GM10248 (cell line): ENCODE measurements around the gene PPP1R13B.

Experiments used
- CTCF ChIA-PET: fragments of 300-600 bp; sonication (Branson Sonifier 250); formaldehyde crosslinking; extraction: SDS; loops from one replicate; lab custom pipeline; 2021; ENCODE audit warnings: antibody characterized with exemption; lab: Yijun Ruan, JAX
- POLR2A ChIA-PET: fragments of 350-650 bp; sonication (Branson Sonifier 250); formaldehyde crosslinking; extraction: SDS; loops from one replicate; lab custom pipeline; 2020; ENCODE audit warnings: antibody characterized with exemption; lab: Yijun Ruan, JAX
- DNase-seq: peaks from one replicate; pipeline ENCODE4 v3.0.0; 2012; ENCODE audit errors: extremely low spot score
- CTCF ChIP-seq: IDR thresholded peaks from 2 replicates; pipeline ENCODE4 v1.5.1; 2012; ENCODE audit warnings: mild to moderate bottlenecking, low read depth; ENCODE audit errors: extremely low read depth, missing control alignments, control extremely low read depth

The PPP1R13B gene

GRCh38 chr14:103716899-103717411 is 130.4 kb downstream of the PPP1R13B start:
- ChIA-PET CTCF (no interaction called here), POLR2A (no interaction called here)
- TF ChIP-seq CTCF = no peak
- no peak for DNase-seq

GRCh38 chr14:103716091-103716801 is 131.1 kb downstream of the PPP1R13B start:
- DNase-seq = peak; percentile 50
- ChIA-PET POLR2A (interaction anchor here (0.5 to 0.9 kb wide), 2 partner anchors 26 to 204 kb away, joined by 3 to 5 read pairs; no protein-coding TSS in a partner anchor), CTCF (interaction anchor here (0.9 to 1.0 kb wide), 2 partner anchors 19 to 90 kb away, joined by 3 read pairs; no protein-coding TSS in a partner anchor)
- no peak for TF ChIP-seq CTCF

- ChIA-PET CTCF (interaction anchor here (0.9 to 1.0 kb wide), 2 partner anchors 20 to 91 kb away, joined by 3 read pairs; no protein-coding TSS in a partner anchor), POLR2A (interaction anchor here (0.5 to 0.9 kb wide), 2 partner anchors 27 to 205 kb away, joined by 3 to 5 read pairs; no protein-coding TSS in a partner anchor)
- peak; percentile 100 for DNase-seq
- no peak for TF ChIP-seq CTCF
These were observed 132.0 kb downstream of the PPP1R13B start, which contains the start of the genes XRCC3 and ZFYVE21 for GRCh38 chr14:103715052-103716000. Gene XRCC3 (minus strand): TSS chr14:103715451. CDS start chr14:103711087, 4,364 bp downstream. Gene ZFYVE21 (plus strand): TSS chr14:103715810. CDS start chr14:103715842, 32 bp downstream.

- no peak for DNase-seq
- CTCF ChIA-PET = no interaction called here
- POLR2A ChIA-PET = interaction anchor here (0.5 kb wide), 1 partner anchor 23 kb away, joined by 3 read pairs; no protein-coding TSS in a partner anchor
- TF ChIP-seq CTCF = no peak
These were observed 133.2 kb downstream of the PPP1R13B start for GRCh38 chr14:103714063-103714724.

GRCh38 chr14:103713304-103714062 is 133.9 kb downstream of the PPP1R13B start:
- no peak for DNase-seq
- ChIA-PET CTCF (interaction anchor here (1.4 kb wide), 1 partner anchor 187 kb away, joined by 3 read pairs; no protein-coding TSS in a partner anchor), POLR2A (interaction anchor here (0.5 kb wide), 1 partner anchor 22 kb away, joined by 3 read pairs; no protein-coding TSS in a partner anchor)
- no peak for TF ChIP-seq CTCF
